ENCODE results near the gene CHRNA9. TPM values are rescaled to one million over a fixed set of nuclear protein-coding genes. Genes with fewer than 3 reads are reported as not detected.

CHRNA9 gene
- total RNA-seq, 3 donors from 2014 or later (not counting 1 experiment from before 2014, with no cell fraction given): not detected

DNA sequence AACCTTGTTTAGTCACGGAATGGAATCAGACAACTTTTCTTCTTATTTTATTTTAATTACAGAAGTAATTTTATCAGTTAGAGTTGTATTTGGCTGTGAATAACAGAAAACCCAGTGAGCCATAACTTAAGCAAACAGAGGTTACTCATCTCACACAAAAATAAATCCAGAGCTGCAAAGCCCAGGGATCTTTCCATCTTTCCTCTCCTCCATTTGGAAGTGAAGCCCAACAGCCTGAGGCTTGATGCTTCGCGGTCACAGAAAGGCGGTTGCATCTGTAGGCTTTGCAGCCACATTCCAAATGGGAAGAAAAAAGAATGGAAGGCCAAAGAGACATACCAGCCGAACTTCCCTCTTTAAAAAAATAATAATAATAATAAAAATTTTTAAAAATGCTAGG, 22.6 kb downstream of the CHRNA9 start:
- H3K36me3 Mint-ChIP-seq: no peaks in the 10 kb centered on the region
- TF ChIP-seq, protein P1, sequence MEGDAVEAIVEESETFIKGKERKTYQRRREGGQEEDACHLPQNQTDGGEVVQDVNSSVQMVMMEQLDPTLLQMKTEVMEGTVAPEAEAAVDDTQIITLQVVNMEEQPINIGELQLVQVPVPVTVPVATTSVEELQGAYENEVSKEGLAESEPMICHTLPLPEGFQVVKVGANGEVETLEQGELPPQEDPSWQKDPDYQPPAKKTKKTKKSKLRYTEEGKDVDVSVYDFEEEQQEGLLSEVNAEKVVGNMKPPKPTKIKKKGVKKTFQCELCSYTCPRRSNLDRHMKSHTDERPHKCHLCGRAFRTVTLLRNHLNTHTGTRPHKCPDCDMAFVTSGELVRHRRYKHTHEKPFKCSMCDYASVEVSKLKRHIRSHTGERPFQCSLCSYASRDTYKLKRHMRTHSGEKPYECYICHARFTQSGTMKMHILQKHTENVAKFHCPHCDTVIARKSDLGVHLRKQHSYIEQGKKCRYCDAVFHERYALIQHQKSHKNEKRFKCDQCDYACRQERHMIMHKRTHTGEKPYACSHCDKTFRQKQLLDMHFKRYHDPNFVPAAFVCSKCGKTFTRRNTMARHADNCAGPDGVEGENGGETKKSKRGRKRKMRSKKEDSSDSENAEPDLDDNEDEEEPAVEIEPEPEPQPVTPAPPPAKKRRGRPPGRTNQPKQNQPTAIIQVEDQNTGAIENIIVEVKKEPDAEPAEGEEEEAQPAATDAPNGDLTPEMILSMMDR (IDR thresholded peaks at IDR 0.05): no peak
- intact Hi-C loops (cut with micrococcal nuclease): no loop called here
- Histone ChIP-seq H3K4me3 (ENCODE audit: low read length) (no peak overlapping the region), H3K27me3 (ENCODE audit: control insufficient read depth, insufficient read depth, low read length) (no peaks in the 10 kb centered on the region), H3K27ac (ENCODE audit: low read length) (no peak overlapping the region), H3K36me3 (ENCODE audit: control insufficient read depth, insufficient read depth, low read length) (no peaks in the 10 kb centered on the region), H3K4me1 (ENCODE audit: control insufficient read depth, insufficient read depth, low read length) (no peaks in the 10 kb centered on the region), H3K9me3 (ENCODE audit: control insufficient read depth, insufficient read depth, low read length) (no peaks in the 10 kb centered on the region)
- H3K4me3 Mint-ChIP-seq: no peak overlapping the region
- no peak for ATAC-seq
- no peak overlapping the region for H3K27ac Mint-ChIP-seq
- 100% methylated on average over 3 of the region's 5 CpGs for WGBS (ENCODE audit: insufficient coverage)
- no peaks in the 10 kb centered on the region for H3K4me1 Mint-ChIP-seq
- no peaks in the 10 kb centered on the region for H3K9me3 Mint-ChIP-seq
- DNase-seq: no peak
- peaks cover 0 to 6% of the 10 kb centered on the region in 2 donors for H3K27me3 Mint-ChIP-seq (ENCODE audit: low read depth in 2 of 2)

DNA sequence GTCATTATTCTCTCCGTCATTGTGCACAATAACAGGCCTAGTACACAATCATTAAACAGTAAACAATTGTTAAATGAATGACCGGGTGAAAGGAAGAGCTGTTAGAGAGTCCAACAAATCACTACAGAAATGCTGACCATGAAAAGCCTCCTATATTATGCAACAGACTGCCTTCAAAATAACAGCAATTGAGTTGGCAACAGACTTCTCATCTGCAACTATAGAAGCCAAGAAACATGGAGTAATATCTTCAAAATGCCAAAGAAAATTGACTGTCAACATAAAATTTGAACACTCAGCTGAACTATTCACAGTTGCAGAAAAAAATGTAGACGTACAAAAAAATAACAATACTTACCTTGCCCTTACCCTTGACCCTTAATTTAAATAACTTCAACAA, 26.2 kb downstream of the CHRNA9 start:
- H3K36me3 Mint-ChIP-seq: no peaks in the 10 kb centered on the region

DNA sequence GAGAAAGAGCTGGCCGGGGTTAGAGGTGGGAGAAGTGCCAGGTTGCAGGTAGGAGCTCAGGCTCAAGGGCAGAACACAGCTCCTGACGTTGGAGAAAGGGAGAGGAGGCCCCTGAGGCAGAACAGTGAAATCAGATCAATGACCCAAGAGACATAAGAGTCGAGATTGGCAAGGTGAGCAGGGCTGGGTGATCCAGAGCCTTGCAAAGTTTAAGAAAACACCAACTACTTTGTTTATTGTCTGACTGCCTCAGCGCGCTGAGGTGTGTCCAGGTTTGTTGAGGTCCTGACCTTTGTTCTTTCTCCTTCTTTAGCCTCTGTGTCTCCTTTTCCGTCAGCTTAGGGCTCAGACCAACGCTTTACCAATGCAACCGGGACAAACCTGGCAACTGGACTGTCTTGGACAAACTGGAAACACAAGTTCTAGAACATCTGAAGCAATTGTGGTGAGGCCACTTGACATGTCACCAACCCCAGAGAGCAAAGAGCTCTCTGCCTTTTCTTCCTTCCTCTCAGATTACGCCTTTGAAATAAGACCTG, 28.3 kb downstream of the CHRNA9 start:
- Mint-ChIP-seq H3K27me3 (ENCODE audit: low read depth in 2 of 2) (peaks cover 0 to 6% of the 10 kb centered on the region in 2 donors), H3K36me3 (no peaks in the 10 kb centered on the region), H3K9me3 (no peaks in the 10 kb centered on the region), H3K4me3 (no peak overlapping the region), H3K4me1 (no peaks in the 10 kb centered on the region), H3K27ac (no peak overlapping the region)
- WGBS (ENCODE audit: insufficient coverage): 87% methylated on average over 9 of the region's 9 CpGs
- TF ChIP-seq, protein P1 (IDR thresholded peaks at IDR 0.05): no peak
- H3K27me3 ChIP-seq (ENCODE audit: control insufficient read depth, insufficient read depth, low read length): no peaks in the 10 kb centered on the region
- no peaks in the 10 kb centered on the region for H3K36me3 ChIP-seq (ENCODE audit: control insufficient read depth, insufficient read depth, low read length)
- intact Hi-C loops (cut with micrococcal nuclease): no loop called here
- H3K4me3 ChIP-seq (ENCODE audit: low read length): no peak overlapping the region
- H3K4me1 ChIP-seq (ENCODE audit: control insufficient read depth, insufficient read depth, low read length): no peaks in the 10 kb centered on the region
- no peak overlapping the region for H3K27ac ChIP-seq (ENCODE audit: low read length)
- no peaks in the 10 kb centered on the region for H3K9me3 ChIP-seq (ENCODE audit: control insufficient read depth, insufficient read depth, low read length)
- no peak for ATAC-seq
- DNase-seq: no peak

More for the DNA sequence above, 26.2 kb downstream of the CHRNA9 start:
- Histone ChIP-seq H3K4me3 (ENCODE audit: low read length) (no peak overlapping the region), H3K27me3 (ENCODE audit: control insufficient read depth, insufficient read depth, low read length) (no peaks in the 10 kb centered on the region), H3K27ac (ENCODE audit: low read length) (no peak overlapping the region), H3K9me3 (ENCODE audit: control insufficient read depth, insufficient read depth, low read length) (no peaks in the 10 kb centered on the region), H3K4me1 (ENCODE audit: control insufficient read depth, insufficient read depth, low read length) (no peaks in the 10 kb centered on the region), H3K36me3 (ENCODE audit: control insufficient read depth, insufficient read depth, low read length) (no peaks in the 10 kb centered on the region)
- no peaks in the 10 kb centered on the region for H3K9me3 Mint-ChIP-seq
- H3K4me3 Mint-ChIP-seq: no peak overlapping the region
- TF ChIP-seq, protein P1 (IDR thresholded peaks at IDR 0.05): no peak
- H3K4me1 Mint-ChIP-seq: no peaks in the 10 kb centered on the region
- H3K27me3 Mint-ChIP-seq (ENCODE audit: low read depth in 2 of 2): peaks cover 0 to 6% of the 10 kb centered on the region in 2 donors
- no peak overlapping the region for H3K27ac Mint-ChIP-seq
- intact Hi-C loops (cut with micrococcal nuclease): no loop called here
- DNase-seq (no peak), ATAC-seq (no peak)
- WGBS (ENCODE audit: insufficient coverage): 100% methylated on average over 1 of the region's 3 CpGs

DNA sequence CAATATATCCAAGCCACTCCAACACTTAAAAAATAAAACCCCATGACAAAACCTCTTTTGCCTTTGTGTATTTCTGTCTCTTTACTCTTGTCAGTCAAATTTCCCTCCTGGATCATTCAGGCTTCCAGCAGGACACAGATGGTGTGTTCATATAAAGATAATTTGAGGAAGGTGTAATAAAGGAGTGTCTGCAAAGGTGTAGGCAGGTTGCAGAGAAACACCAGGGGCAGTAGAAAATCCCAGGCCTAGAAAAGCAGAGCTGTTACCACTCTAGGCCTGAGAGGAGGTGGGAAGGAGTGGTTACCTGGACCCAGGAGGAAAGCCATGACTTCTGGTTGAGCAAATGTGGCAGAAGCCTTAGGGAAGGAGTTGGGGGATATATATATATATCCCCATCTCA, 28.8 kb downstream of the CHRNA9 start:
- Histone ChIP-seq H3K4me1 (ENCODE audit: control insufficient read depth, insufficient read depth, low read length) (no peaks in the 10 kb centered on the region), H3K27me3 (ENCODE audit: control insufficient read depth, insufficient read depth, low read length) (no peaks in the 10 kb centered on the region), H3K4me3 (ENCODE audit: low read length) (no peak overlapping the region), H3K36me3 (ENCODE audit: control insufficient read depth, insufficient read depth, low read length) (no peaks in the 10 kb centered on the region), H3K27ac (ENCODE audit: low read length) (no peak overlapping the region), H3K9me3 (ENCODE audit: control insufficient read depth, insufficient read depth, low read length) (no peaks in the 10 kb centered on the region)
- no peak overlapping the region for H3K27ac Mint-ChIP-seq
- H3K27me3 Mint-ChIP-seq (ENCODE audit: low read depth in 2 of 2): peaks cover 0 to 6% of the 10 kb centered on the region in 2 donors
- DNase-seq (no peak), ATAC-seq (no peak)
- H3K36me3 Mint-ChIP-seq: no peaks in the 10 kb centered on the region
- H3K9me3 Mint-ChIP-seq: no peaks in the 10 kb centered on the region
- H3K4me1 Mint-ChIP-seq: no peaks in the 10 kb centered on the region
- intact Hi-C loops (cut with micrococcal nuclease): no loop called here
- H3K4me3 Mint-ChIP-seq: no peak overlapping the region
- TF ChIP-seq, protein P1 (IDR thresholded peaks at IDR 0.05): no peak
